Measurements from ENCODE around the gene LRP11. TPM values are rescaled to one million over a fixed set of nuclear protein-coding genes. Genes with fewer than 3 reads are reported as not detected.

The LRP11 gene
- total and polyA plus RNA-seq, 8 donors = 5.4 to 22.2 (median 15.2) TPM

DNA sequence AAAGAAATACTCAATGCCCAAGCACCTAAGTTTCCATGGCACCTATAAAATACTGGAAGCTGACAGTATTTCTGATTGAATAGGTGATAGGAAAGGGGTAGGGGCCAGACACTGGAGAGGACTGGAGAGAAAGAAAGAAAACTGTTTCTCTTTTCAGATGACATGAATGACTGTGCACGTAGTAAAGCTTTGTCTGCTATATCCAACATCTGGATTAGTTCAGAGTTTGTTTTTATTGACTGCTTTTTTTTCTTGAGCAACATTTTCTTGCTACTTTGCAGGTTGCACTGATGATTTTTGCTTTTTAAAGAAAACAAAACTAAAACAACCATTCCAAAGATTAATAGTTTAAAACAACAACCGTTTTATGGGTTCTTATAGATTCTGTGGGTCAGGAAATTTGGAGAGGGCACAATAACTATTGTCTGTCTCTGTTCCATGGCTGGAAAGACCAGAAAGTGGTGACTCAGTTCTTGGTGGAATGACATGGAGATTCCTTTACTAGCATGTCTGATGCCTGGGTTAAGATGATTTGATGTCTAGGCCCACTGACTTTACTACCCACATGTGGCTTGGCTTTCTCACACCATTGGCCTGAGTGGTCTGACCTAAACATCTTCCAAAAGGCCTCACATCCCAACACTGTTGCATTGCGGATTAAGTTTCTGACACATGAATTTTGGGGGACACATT is 12.2 kb upstream of the LRP11 start:
- no peak for FAIRE-seq

DNA sequence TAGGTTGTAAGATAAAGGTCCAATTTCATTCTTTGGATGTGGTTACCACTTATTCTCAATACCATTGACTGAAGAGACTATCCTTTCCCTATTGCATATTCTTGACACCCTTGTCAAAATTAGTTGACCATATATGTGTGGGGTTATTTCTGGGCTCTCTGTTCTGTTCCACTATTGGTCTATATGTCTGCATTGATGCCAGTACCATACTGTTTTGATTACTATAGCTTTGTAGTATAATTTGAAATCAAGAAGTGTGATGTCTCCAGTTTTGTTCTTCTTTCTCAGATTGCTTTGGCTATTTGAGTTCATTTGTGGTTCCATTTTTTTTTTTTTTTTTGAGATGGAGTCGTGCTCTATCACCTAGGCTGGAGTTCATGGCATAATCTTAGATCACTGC is 8.1 kb upstream of the LRP11 start:
- Histone ChIP-seq H3K27me3 (no peaks in the 10 kb centered on the region), H3K9me3 (no peaks in the 10 kb centered on the region), H3K36me3 (no peaks in the 10 kb centered on the region), H3K27ac (no peak overlapping the region), H3K4me1 (no peaks in the 10 kb centered on the region), H3K4me3 (no peak overlapping the region)
- ATAC-seq (no peak), DNase-seq (no peak), FAIRE-seq (no peak)
- intact Hi-C loops (cut with DNase I) = no loop called here
- WGBS, 2 donors = 100% methylated on average over 1 of the region's 1 CpG
- TF ChIP-seq, protein P1, sequence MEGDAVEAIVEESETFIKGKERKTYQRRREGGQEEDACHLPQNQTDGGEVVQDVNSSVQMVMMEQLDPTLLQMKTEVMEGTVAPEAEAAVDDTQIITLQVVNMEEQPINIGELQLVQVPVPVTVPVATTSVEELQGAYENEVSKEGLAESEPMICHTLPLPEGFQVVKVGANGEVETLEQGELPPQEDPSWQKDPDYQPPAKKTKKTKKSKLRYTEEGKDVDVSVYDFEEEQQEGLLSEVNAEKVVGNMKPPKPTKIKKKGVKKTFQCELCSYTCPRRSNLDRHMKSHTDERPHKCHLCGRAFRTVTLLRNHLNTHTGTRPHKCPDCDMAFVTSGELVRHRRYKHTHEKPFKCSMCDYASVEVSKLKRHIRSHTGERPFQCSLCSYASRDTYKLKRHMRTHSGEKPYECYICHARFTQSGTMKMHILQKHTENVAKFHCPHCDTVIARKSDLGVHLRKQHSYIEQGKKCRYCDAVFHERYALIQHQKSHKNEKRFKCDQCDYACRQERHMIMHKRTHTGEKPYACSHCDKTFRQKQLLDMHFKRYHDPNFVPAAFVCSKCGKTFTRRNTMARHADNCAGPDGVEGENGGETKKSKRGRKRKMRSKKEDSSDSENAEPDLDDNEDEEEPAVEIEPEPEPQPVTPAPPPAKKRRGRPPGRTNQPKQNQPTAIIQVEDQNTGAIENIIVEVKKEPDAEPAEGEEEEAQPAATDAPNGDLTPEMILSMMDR (IDR thresholded peaks at IDR 0.05) = no peak

More for the DNA sequence above, 12.2 kb upstream of the LRP11 start:
- Histone ChIP-seq H3K36me3 (no peaks in the 10 kb centered on the region), H3K9me3 (no peaks in the 10 kb centered on the region), H3K27me3 (no peaks in the 10 kb centered on the region), H3K27ac (no peak overlapping the region), H3K4me1 (no peaks in the 10 kb centered on the region), H3K4me3 (no peak overlapping the region)
- ATAC-seq = no peak
- DNase-seq = no peak
- intact Hi-C loops (cut with DNase I) = no loop called here
- TF ChIP-seq, protein P1 (IDR thresholded peaks at IDR 0.05) = no peak
- WGBS, 2 donors = 81 to 82% methylated on average over 3 of the region's 3 CpGs

DNA sequence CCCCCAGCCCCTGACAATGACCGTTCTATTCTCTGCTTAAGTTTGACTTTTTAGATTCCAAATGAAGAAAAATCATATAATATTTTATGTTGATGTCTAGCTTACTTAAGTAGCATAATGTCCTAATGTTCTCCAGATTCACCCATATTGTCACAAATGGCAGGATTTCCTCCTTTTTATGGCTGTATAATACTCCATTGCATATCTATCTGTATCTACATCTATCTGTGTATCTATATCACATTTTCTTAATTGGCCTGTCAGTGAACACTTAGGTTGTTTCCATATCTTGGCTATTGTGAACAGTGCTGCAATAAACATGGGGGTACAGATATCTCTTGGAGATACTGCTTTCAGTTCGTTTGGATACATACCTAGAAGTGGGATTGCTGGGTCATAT is 7.0 kb upstream of the LRP11 start:
- Histone ChIP-seq H3K4me1 (no peaks in the 10 kb centered on the region), H3K27me3 (no peaks in the 10 kb centered on the region), H3K27ac (no peak overlapping the region), H3K36me3 (no peaks in the 10 kb centered on the region), H3K4me3 (no peak overlapping the region), H3K9me3 (no peaks in the 10 kb centered on the region)
- DNase-seq (no peak), ATAC-seq (no peak), FAIRE-seq (no peak)
- TF ChIP-seq, protein P1 (IDR thresholded peaks at IDR 0.05) = no peak
- WGBS, 2 donors = 88 to 92% methylated on average over 2 of the region's 2 CpGs
- intact Hi-C loops (cut with DNase I) = no loop called here

DNA sequence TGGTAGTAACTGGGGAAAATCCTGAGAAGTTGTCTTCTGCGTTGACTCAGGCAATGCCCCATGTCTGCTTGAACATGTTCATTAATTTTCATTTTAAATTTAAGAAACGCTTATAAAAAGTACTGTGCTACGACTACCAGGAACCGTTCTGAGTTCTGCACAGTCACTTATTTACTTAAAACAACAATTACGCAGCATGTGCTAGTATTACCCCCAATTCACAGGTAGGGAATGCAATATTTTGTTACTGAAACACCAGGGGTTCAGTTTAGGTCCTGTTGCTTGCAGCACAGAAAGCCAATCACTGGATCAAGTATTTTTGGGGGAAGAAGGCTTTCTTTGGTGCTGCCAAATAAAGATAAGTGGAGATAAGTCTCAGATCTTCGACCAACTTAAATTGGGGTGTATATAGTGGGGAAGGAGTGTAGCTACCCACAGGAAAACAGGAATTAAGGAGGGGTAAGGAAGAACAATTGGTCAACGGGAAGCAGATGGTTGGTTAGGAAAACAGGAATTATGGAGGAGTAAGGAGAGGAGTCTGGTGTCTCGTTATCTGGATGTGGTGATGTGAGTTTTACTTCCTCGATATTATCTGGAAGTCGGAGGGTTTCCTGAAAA is 5.2 kb upstream of the LRP11 start:
- no peak for FAIRE-seq
- Histone ChIP-seq H3K4me1 (no peaks in the 10 kb centered on the region), H3K36me3 (no peaks in the 10 kb centered on the region), H3K4me3 (no peak overlapping the region), H3K9me3 (no peaks in the 10 kb centered on the region), H3K27me3 (no peaks in the 10 kb centered on the region), H3K27ac (no peak overlapping the region)
- 83 to 91% methylated on average over 10 of the region's 10 CpGs for WGBS, 2 donors
- TF ChIP-seq, protein P1 (IDR thresholded peaks at IDR 0.05) = no peak
- intact Hi-C loops (cut with DNase I) = loop anchor here in 1 of 3 donors (10.0 kb wide), 1 partner anchor 135 kb away; no protein-coding TSS in a partner anchor
- DNase-seq = no peak
- ATAC-seq = no peak

All from pancreas (tissue), 10 donors.